WTC11 (cell line): ENCODE results near the gene SAT2. TPM values are rescaled to one million over a fixed set of nuclear protein-coding genes. Genes with fewer than 3 reads are reported as not detected.
A peak's percentile ranks its signal among the peaks of the same experiment; 100 is the strongest.

Experiments
- ATAC-seq: fragments of 200-7000 bp; cut with Tn5 transposase; 2 replicates; pipeline ENCODE4 v1.10.0; 2021; ENCODE audit warnings: mild to moderate bottlenecking, moderate library complexity
- CTCF ChIA-PET: fragments of 300-600 bp; sonication (Branson Sonifier 250); formaldehyde crosslinking; loops from one replicate; lab custom pipeline; 2021; ENCODE audit warnings: antibody characterized with exemption; lab: Charles Lee
- POLR2A ChIA-PET: fragments of 350-600 bp; sonication (Branson Sonifier 250); formaldehyde crosslinking; loops from one replicate; lab custom pipeline; 2021; ENCODE audit warnings: antibody characterized with exemption; lab: Charles Lee
- DNase-seq: peaks from one replicate; pipeline ENCODE4 v3.0.0; 2021; ENCODE audit warnings: low spot score
- H3K27ac Mint-ChIP-seq: 2 replicates; pipeline ENCODE4 v1.8.0; 2021; ENCODE audit warnings: mixed read lengths
- H3K27me3 Mint-ChIP-seq: 2 replicates; pipeline ENCODE4 v1.8.0; 2021; ENCODE audit warnings: low read depth, mild to moderate bottlenecking, moderate library complexity, mixed read lengths
- H3K36me3 Mint-ChIP-seq: 2 replicates; pipeline ENCODE4 v1.8.0; 2021; ENCODE audit warnings: mixed read lengths
- H3K4me1 Mint-ChIP-seq: 2 replicates; pipeline ENCODE4 v1.8.0; 2022; ENCODE audit warnings: mixed read lengths
- H3K4me3 Mint-ChIP-seq: 2 replicates; pipeline ENCODE4 v1.8.0; 2021; ENCODE audit warnings: mild to moderate bottlenecking, moderate library complexity, mixed read lengths
- H3K9me3 Mint-ChIP-seq: 2 replicates; pipeline ENCODE4 v1.8.0; 2021; ENCODE audit warnings: mixed read lengths
- CREM ChIP-seq: sonication (generic); formaldehyde crosslinking; IDR thresholded peaks from 2 replicates; pipeline ENCODE4 v1.8.1; 2022; ENCODE audit warnings: mild to moderate bottlenecking, missing genetic modification reagents, moderate library complexity
- ELF4 ChIP-seq: sonication (generic); formaldehyde crosslinking; IDR thresholded peaks from 2 replicates; pipeline ENCODE4 v1.8.1; 2022; ENCODE audit warnings: low read depth, mild to moderate bottlenecking, moderate library complexity, missing genetic modification reagents
- ESRRA ChIP-seq: sonication (generic); formaldehyde crosslinking; IDR thresholded peaks from 2 replicates; pipeline ENCODE4 v1.8.1; 2022; ENCODE audit warnings: mild to moderate bottlenecking, missing genetic modification reagents, borderline replicate concordance
- GABPB1 ChIP-seq: sonication (generic); formaldehyde crosslinking; IDR thresholded peaks from 2 replicates; pipeline ENCODE4 v1.8.1; 2023; ENCODE audit warnings: mild to moderate bottlenecking, missing genetic modification reagents
- HMGA2 ChIP-seq: fragments of 250-450 bp; sonication (Bioruptor Pico); IDR thresholded peaks from 2 replicates; pipeline ENCODE4 v1.4.0; 2021; ENCODE audit warnings: mild to moderate bottlenecking, moderate library complexity
- JAZF1 ChIP-seq: fragments of 250-450 bp; sonication (Bioruptor Pico); IDR thresholded peaks from 2 replicates; pipeline ENCODE4 v1.9.0; 2021; ENCODE audit warnings: moderate library complexity, mild to moderate bottlenecking, inconsistent platforms
- JUN ChIP-seq: sonication (generic); formaldehyde crosslinking; IDR thresholded peaks from 2 replicates; pipeline ENCODE4 v1.8.0; 2023; ENCODE audit warnings: mild to moderate bottlenecking, missing genetic modification reagents
- MXD4 ChIP-seq: fragments of 250-450 bp; sonication (Bioruptor Pico); IDR thresholded peaks from 2 replicates; pipeline ENCODE4 v1.8.0; 2021; ENCODE audit warnings: mild to moderate bottlenecking, moderate library complexity, borderline replicate concordance
- NFYB ChIP-seq: sonication (generic); formaldehyde crosslinking; conservative IDR thresholded peaks from 2 replicates; pipeline ENCODE4 v1.8.0; 2022; ENCODE audit warnings: low read depth, missing genetic modification reagents
- NR3C1 ChIP-seq: sonication (generic); formaldehyde crosslinking; conservative IDR thresholded peaks from 2 replicates; pipeline ENCODE4 v1.8.1; 2023; ENCODE audit warnings: low read depth, mild to moderate bottlenecking, missing genetic modification reagents
- PRRX2 ChIP-seq: fragments of 250-450 bp; sonication (Bioruptor Pico); IDR thresholded peaks from 2 replicates; pipeline ENCODE4 v1.8.0; 2021; ENCODE audit warnings: mild to moderate bottlenecking
- SMAD3 ChIP-seq: sonication (generic); formaldehyde crosslinking; IDR thresholded peaks from 2 replicates; pipeline ENCODE4 v1.8.0; 2022; ENCODE audit warnings: missing genetic modification reagents, mild to moderate bottlenecking, borderline replicate concordance
- SP1 ChIP-seq: sonication (generic); formaldehyde crosslinking; conservative IDR thresholded peaks from 2 replicates; pipeline ENCODE4 v1.8.1; 2022; ENCODE audit warnings: missing genetic modification reagents
- ZNF263 ChIP-seq: sonication (generic); formaldehyde crosslinking; IDR thresholded peaks from 2 replicates; pipeline ENCODE4 v1.8.1; 2022; ENCODE audit warnings: low read depth, mild to moderate bottlenecking, moderate library complexity, missing genetic modification reagents
- ZNF396 ChIP-seq: fragments of 250-450 bp; sonication (Bioruptor Pico); IDR thresholded peaks from 2 replicates; pipeline ENCODE4 v1.8.0; 2021; ENCODE audit warnings: mild to moderate bottlenecking, moderate library complexity, borderline replicate concordance
- ZNF423 ChIP-seq: fragments of 250-450 bp; sonication (Bioruptor Pico); IDR thresholded peaks from 2 replicates; pipeline ENCODE4 v2.1.2; 2022; ENCODE audit warnings: mild to moderate bottlenecking, moderate library complexity
- total RNA-seq: library from RNA; stranded (reverse); gene quantifications from 3 replicates; pipeline ENCODE4 v1.2.3, GENCODE V29; 2021
- TF ChIP-seq, protein P1 (sequence below): sonication (generic); formaldehyde crosslinking; conservative IDR thresholded peaks from 2 replicates; pipeline ENCODE4 v1.8.1; 2022; ENCODE audit warnings: mild to moderate bottlenecking, missing genetic modification reagents
- TF ChIP-seq, protein P2 (sequence below): fragments of 250-450 bp; sonication (Bioruptor Pico); IDR thresholded peaks from 2 replicates; pipeline ENCODE4 v1.9.0; 2021; ENCODE audit warnings: mild to moderate bottlenecking
- TF ChIP-seq, protein P3 (sequence below): fragments of 250-450 bp; sonication (Bioruptor Pico); IDR thresholded peaks from 2 replicates; pipeline ENCODE4 v1.9.0; 2021; ENCODE audit warnings: moderate library complexity, mild to moderate bottlenecking, inconsistent platforms, borderline replicate concordance
- TF ChIP-seq, protein P4 (sequence below): sonication (generic); formaldehyde crosslinking; IDR thresholded peaks from 2 replicates; pipeline ENCODE4 v1.8.0; 2023; ENCODE audit warnings: mild to moderate bottlenecking, missing genetic modification reagents
- TF ChIP-seq, protein P5 (sequence below): sonication (generic); formaldehyde crosslinking; IDR thresholded peaks from 2 replicates; pipeline ENCODE4 v1.8.1; 2022; ENCODE audit warnings: low read depth, mild to moderate bottlenecking, moderate library complexity, missing genetic modification reagents, borderline replicate concordance

SAT2 gene
- total RNA-seq, 1 experiment from 2014 or later: 75.8 TPM

DNA sequence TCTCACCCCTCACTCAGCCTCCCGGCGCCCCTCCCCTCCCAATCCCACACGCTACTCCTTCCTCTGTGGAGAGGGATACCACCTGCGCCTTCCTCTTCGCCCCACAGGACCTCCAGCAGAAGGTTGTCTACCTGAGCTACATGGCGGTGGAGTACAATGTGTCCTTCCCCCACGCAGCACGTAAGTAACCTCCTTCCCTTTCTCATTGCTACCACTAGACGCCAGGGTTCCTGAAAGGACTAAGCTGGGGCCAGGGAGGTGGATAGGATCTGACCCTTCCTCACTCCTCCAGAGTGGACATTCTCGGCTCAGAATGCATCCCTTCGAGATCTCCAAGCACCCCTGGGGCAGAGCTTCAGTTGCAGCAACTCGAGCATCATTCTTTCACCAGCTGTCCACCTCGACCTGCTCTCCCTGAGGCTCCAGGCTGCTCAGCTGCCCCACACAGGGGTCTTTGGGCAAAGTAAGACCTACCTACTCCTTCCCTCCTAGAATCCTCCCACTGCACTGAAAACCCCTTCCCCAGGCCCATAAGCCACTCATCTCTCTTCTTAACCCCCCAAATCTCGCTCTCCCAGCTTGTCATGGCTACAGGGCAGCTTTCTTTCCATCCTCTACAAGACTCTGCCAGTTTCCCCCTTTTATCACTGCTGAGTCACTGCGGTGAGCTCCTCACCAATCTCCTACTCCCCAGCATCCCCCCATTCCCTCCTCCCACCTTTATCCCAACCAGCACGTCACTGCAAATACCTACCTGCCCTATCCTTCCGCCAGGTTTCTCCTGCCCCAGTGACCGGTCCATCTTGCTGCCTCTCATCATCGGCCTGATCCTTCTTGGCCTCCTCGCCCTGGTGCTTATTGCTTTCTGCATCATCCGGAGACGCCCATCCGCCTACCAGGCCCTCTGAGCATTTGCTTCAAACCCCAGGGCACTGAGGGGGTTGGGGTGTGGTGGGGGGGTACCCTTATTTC, 46.7 kb downstream of the SAT2 start:
- no peaks in the 10 kb centered on the region for H3K9me3 Mint-ChIP-seq
- H3K4me1 Mint-ChIP-seq: peaks cover 58% of the 10 kb centered on the region
- no peaks in the 10 kb centered on the region for H3K27me3 Mint-ChIP-seq
- DNase-seq: no peak
- ChIA-PET POLR2A (interaction anchor here (0.8 to 2.6 kb wide), 4 partner anchors 9 to 106 kb away, joined by 3 to 17 read pairs (median 5); partner anchors contain the start of genes ATP1B2 and SOX15), CTCF (interaction anchor here (1.3 to 4.3 kb wide), 5 partner anchors 9 to 92 kb away, joined by 3 to 36 read pairs (median 6); partner anchors contain the start of gene SOX15)
- H3K36me3 Mint-ChIP-seq: peaks cover 36% of the 10 kb centered on the region
- peak overlapping the region; percentile 81 for H3K27ac Mint-ChIP-seq
- no peak overlapping the region for H3K4me3 Mint-ChIP-seq
- TF ChIP-seq GABPB1 (CRISPR knock-in tag) (no peak), PRRX2 (CRISPR knock-in tag) (no peak), ESRRA (no peak), MXD4 (CRISPR knock-in tag) (no peak), ZNF423 (CRISPR knock-in tag) (no peak), NFYB (CRISPR knock-in tag) (no peak), SMAD3 (no peak), CREM (CRISPR knock-in tag) (no peak)
- TF ChIP-seq, protein P1, sequence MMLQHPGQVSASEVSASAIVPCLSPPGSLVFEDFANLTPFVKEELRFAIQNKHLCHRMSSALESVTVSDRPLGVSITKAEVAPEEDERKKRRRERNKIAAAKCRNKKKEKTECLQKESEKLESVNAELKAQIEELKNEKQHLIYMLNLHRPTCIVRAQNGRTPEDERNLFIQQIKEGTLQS: no peak
- TF ChIP-seq, protein P2, sequence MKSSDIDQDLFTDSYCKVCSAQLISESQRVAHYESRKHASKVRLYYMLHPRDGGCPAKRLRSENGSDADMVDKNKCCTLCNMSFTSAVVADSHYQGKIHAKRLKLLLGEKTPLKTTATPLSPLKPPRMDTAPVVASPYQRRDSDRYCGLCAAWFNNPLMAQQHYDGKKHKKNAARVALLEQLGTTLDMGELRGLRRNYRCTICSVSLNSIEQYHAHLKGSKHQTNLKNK (CRISPR knock-in tag): no peak
- no peak for ATAC-seq

DNA sequence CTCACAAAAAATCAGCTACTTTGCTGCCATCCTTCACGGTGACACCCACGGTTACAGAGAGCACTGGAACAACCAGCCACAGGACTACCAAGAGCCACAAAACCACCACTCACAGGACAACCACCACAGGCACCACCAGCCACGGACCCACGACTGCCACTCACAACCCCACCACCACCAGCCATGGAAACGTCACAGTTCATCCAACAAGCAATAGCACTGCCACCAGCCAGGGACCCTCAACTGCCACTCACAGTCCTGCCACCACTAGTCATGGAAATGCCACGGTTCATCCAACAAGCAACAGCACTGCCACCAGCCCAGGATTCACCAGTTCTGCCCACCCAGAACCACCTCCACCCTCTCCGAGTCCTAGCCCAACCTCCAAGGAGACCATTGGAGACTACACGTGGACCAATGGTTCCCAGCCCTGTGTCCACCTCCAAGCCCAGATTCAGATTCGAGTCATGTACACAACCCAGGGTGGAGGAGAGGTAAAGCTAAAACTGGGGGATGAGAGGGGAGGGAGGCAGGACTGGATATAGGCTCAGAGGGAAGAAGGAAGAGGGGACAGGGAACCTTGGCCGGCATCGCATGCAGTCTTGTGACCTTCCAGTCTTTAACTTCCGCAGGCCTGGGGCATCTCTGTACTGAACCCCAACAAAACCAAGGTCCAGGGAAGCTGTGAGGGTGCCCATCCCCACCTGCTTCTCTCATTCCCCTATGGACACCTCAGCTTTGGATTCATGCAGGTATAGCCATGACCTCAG, 47.6 kb downstream of the SAT2 start:
- DNase-seq: no peak
- peaks cover 64% of the 10 kb centered on the region for H3K4me1 Mint-ChIP-seq
- no peaks in the 10 kb centered on the region for H3K9me3 Mint-ChIP-seq
- peaks cover 43% of the 10 kb centered on the region for H3K36me3 Mint-ChIP-seq
- H3K4me3 Mint-ChIP-seq: no peak overlapping the region
- TF ChIP-seq JUN (no peak), ELF4 (CRISPR knock-in tag) (no peak)
- TF ChIP-seq, protein P2 (CRISPR knock-in tag): no peak
- TF ChIP-seq, all 79 proteins: peak for 0
- ChIA-PET POLR2A (interaction anchor here (0.8 to 2.6 kb wide), 3 partner anchors 10 to 107 kb away, joined by 3 to 17 read pairs (median 12); partner anchors contain the start of genes SOX15, TP53 and WRAP53), CTCF (interaction anchor here (1.3 to 4.3 kb wide), 6 partner anchors 10 to 108 kb away, joined by 3 to 36 read pairs (median 7); partner anchors contain the start of genes SOX15, TP53 and WRAP53)
- Mint-ChIP-seq H3K27ac (peak overlapping the region; percentile 75), H3K27me3 (no peaks in the 10 kb centered on the region)
- no peak for ATAC-seq

DNA sequence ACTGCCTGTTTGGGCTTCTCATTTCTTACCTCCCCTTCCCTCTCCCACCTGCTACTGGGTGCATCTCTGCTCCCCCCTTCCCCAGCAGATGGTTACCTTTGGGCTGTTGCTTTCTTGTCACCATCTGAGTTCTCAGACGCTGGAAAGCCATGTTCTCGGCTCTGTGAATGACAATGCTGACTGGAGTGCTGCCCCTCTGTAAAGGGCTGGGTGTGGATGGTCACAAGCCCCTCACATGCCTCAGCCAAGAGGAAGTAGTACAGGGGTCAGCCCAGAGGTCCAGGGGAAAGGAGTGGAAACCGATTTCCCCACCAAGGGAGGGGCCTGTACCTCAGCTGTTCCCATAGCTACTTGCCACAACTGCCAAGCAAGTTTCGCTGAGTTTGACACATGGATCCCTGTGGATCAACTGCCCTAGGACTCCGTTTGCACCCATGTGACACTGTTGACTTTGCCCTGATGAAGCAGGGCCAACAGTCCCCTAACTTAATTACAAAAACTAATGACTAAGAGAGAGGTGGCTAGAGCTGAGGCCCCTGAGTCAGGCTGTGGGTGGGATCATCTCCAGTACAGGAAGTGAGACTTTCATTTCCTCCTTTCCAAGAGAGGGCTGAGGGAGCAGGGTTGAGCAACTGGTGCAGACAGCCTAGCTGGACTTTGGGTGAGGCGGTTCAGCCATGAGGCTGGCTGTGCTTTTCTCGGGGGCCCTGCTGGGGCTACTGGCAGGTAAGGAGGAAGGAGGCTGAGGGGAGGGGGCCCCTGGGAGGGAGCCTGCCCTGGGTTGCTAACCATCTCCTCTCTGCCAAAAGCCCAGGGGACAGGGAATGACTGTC, 48.4 kb downstream of the SAT2 start, which contains the start of gene CD68:
TSS of gene CD68 (plus strand) at position 638 of the 833 bp plus-strand sequence. CDS start at position 678, 40 bp downstream.
- Mint-ChIP-seq H3K4me1 (peaks cover 64% of the 10 kb centered on the region), H3K27ac (peak within 1 kb of the TSS; percentile 96), H3K4me3 (no peak within 1 kb of the TSS), H3K9me3 (no peaks in the 10 kb centered on the region), H3K27me3 (no peaks in the 10 kb centered on the region), H3K36me3 (peaks cover 49% of the 10 kb centered on the region)
- ChIA-PET POLR2A (interaction anchor here (0.6 to 2.6 kb wide), 3 partner anchors 11 to 108 kb away, joined by 4 to 17 read pairs (median 12); partner anchors contain the start of genes SOX15, TP53 and WRAP53), CTCF (interaction anchor here (0.6 to 4.3 kb wide), 6 partner anchors 8 to 125 kb away, joined by 3 to 36 read pairs (median 7); partner anchors contain the start of genes SOX15, TP53 and WRAP53)
- peak; percentile 50 for ATAC-seq
- no peak for DNase-seq
- TF ChIP-seq ZNF396 (CRISPR knock-in tag) (no peak), JAZF1 (no peak), SP1 (CRISPR knock-in tag) (peak; percentile 25; the same call in 1 of the 2 replicates), NR3C1 (CRISPR knock-in tag) (no peak), HMGA2 (CRISPR knock-in tag) (0 out of 2 replicates have a peak, but pooled peaks have one; percentile 6), NFYB (CRISPR knock-in tag) (0 out of 2 replicates have a peak, but pooled peaks have one; percentile 12), ZNF263 (CRISPR knock-in tag) (no peak)
- TF ChIP-seq, protein P3, sequence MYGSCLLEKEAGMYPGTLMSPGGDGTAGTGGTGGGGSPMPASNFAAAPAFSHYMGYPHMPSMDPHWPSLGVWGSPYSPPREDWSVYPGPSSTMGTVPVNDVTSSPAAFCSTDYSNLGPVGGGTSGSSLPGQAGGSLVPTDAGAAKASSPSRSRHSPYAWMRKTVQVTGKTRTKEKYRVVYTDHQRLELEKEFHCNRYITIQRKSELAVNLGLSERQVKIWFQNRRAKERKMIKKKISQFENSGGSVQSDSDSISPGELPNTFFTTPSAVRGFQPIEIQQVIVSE (CRISPR knock-in tag): 0 out of 2 replicates have a peak, but pooled peaks have one; percentile 55
- TF ChIP-seq, protein P4, sequence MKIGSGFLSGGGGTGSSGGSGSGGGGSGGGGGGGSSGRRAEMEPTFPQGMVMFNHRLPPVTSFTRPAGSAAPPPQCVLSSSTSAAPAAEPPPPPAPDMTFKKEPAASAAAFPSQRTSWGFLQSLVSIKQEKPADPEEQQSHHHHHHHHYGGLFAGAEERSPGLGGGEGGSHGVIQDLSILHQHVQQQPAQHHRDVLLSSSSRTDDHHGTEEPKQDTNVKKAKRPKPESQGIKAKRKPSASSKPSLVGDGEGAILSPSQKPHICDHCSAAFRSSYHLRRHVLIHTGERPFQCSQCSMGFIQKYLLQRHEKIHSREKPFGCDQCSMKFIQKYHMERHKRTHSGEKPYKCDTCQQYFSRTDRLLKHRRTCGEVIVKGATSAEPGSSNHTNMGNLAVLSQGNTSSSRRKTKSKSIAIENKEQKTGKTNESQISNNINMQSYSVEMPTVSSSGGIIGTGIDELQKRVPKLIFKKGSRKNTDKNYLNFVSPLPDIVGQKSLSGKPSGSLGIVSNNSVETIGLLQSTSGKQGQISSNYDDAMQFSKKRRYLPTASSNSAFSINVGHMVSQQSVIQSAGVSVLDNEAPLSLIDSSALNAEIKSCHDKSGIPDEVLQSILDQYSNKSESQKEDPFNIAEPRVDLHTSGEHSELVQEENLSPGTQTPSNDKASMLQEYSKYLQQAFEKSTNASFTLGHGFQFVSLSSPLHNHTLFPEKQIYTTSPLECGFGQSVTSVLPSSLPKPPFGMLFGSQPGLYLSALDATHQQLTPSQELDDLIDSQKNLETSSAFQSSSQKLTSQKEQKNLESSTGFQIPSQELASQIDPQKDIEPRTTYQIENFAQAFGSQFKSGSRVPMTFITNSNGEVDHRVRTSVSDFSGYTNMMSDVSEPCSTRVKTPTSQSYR (CRISPR knock-in tag): 0 out of 2 replicates have a peak, but pooled peaks have one; percentile 46
- TF ChIP-seq, protein P5, sequence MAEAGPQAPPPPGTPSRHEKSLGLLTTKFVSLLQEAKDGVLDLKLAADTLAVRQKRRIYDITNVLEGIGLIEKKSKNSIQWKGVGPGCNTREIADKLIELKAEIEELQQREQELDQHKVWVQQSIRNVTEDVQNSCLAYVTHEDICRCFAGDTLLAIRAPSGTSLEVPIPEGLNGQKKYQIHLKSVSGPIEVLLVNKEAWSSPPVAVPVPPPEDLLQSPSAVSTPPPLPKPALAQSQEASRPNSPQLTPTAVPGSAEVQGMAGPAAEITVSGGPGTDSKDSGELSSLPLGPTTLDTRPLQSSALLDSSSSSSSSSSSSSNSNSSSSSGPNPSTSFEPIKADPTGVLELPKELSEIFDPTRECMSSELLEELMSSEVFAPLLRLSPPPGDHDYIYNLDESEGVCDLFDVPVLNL (CRISPR knock-in tag): no peak
